ENCODE data around the gene NXF2.
A peak's percentile ranks its signal among the peaks of the same experiment; 100 is the strongest.
"Not testable (repeated sequence)": the region's sequence is repeated elsewhere in the genome, so short reads cannot be mapped to it uniquely, and the experiment has no call there.

The NXF2 gene

GRCh38 chrX:102246893-102247292, at the start of gene NXF2:
Gene NXF2 (plus strand): TSS chrX:102247167. CDS start chrX:102307079, 59,912 bp downstream.
- not testable (repeated sequence) for DNase-seq

GRCh38 chrX:102207940-102208339, 39.0 kb upstream of the NXF2 start:
- not testable (repeated sequence) for DNase-seq

- DNase-seq, result not testable (repeated sequence)
Observed at GRCh38 chrX:102214986-102215385, 32.0 kb upstream of the NXF2 start, which contains the start of gene TCP11X1. Gene TCP11X1 (plus strand): TSS chrX:102215301.

GRCh38 chrX:102216497-102216896, 30.5 kb upstream of the NXF2 start:
- DNase-seq, result not testable (repeated sequence)

GRCh38 chrX:102235678-102236077, 11.3 kb upstream of the NXF2 start:
- not testable (repeated sequence) for DNase-seq

GRCh38 chrX:102240265-102240664, 6.7 kb upstream of the NXF2 start:
- not testable (repeated sequence) for DNase-seq

- not testable (repeated sequence) for DNase-seq
Observed at GRCh38 chrX:102272231-102272630, 25.3 kb downstream of the NXF2 start.

GRCh38 chrX:102338162-102338561, 91.2 kb downstream of the NXF2 start:
- DNase-seq, result no peak

GRCh38 chrX:102339312-102340298, 92.6 kb downstream of the NXF2 start:
- DNase-seq, result no peak

GRCh38 chrX:102341867-102342266, 94.9 kb downstream of the NXF2 start:
- DNase-seq, result no peak

- peak; percentile 71 for DNase-seq
Observed at GRCh38 chrX:102345916-102346315, 98.9 kb downstream of the NXF2 start.
